ENCODE data around the gene IL17RC.

IL17RC gene

DNA sequence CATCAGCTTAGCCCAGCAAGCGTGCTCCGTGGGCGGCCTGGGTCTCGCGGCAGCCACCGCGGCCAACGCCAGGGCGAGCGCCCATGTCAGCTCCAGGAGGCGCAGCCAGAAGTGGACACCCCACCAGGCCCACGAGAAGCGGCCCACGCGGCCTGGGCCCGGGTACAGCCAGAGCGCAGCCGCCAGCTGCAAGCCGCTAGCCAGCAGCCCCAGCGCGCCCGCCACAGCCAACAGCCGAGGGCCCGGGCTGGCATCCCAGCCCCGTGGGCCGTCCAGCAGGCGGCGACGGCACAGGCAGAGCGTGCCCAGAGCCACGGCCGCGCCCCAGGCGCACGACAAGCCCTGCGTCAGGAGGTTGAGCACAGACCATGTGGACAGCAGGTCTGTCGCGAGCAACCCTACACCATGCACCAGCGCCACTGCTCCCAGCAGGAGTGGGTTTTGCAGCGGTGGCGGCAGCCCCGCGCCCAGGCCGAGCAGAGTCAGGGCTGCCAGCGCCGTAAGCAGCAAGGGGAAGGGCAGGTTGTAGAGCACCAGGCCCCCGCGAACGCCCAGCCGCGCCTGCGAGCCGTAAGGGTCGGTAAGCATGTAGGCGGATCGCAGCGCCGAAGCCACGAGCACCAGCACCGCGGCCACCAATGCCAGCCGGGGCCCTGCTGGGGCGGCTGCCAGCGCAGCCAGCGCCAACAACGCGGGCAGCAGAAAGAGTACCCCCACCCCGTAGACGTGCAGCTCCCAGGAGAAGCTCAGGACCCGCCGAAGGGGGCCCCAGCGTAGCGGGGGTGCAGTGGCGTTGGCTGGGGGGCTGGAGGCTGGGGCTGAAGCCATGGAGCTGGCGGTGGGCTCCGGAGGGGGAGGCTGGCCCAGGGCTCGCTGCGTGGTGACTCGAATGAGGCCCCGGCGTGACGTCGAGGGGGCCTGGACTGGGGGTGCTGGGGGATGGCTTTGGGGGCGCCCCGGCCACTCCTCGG, 30.4 kb downstream of the IL17RC start:
- DNase-seq: no peak

DNA sequence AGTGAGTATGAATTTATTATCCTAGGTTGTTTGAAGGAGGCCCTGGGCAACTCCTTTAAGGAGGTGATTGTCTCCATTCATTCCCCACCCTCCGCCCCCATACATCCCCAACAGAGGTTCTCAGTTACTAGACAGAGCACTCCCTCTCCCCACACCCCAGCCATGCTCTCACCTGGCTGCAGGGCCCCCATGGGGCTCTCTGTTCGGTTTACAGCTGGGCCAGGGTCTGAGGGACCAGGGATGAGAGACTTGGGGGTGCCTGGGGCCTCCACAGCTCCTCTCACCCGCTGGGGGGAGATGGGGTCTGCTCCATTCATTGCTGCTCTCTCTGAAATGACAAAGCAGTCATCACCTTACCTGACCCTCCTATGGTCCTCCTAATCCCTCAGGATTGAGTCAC, 31.7 kb downstream of the IL17RC start:
- no peak for DNase-seq

DNA sequence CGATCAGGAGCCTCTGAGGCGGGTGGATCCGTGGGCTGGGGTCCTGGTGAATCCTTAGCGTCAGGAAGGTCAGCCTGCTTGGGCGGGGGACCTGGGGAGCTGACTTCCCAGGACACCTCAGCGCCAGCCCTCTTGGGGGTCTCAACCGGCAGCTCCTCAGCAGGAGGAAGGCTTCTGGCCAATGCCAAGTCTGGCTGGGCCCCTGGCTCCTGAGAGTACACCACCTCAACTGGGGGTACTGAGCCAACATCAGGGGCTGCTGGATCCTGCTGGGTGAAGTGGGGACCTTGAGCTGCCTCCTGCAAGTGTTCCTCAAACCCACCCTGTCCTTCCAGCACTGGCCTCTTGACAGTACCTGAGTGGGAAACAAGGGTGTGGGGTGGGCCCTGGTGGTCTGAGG, 32.2 kb downstream of the IL17RC start:
- DNase-seq: no peak

DNA sequence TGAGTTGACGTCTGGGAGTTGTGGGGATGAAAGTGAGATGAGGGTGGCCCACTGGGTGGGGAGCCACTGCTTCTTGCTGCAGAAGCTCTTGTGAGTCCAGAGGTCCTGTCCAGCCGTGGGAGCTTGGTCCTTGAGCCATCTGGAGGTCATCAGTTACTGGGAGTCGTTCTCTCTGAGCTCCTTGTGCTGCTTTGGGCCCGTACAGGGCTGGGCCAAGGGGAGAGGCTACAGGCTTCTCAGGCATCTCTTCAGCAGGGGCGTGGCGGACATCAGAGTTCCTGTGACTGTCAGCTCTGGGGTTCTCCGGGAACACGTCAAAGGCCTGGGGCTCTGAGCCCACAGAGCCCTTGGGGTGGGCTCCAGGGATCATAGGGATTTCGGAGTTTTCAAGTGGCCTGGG, 32.7 kb downstream of the IL17RC start:
- no peak for DNase-seq

DNA sequence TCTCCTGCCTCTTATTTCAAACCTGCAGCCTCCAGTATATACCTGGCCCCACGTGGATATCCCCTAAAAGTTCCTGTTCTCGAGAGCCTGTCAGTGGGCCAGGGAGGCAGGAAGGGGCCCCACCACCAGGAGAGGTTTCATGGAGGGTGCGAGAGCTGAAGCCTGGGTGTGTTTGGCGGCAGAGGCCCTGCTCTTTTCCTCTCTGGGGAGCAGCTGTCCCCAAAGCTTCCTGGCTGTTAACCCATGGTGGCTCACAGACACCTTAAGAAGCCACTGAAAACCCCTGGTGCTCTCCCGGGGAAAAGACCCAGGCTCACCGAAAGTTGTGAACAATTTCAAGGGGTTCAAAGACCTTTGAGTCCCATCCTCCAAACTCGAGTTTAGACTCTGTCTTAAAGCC, 34.2 kb downstream of the IL17RC start:
- DNase-seq: no peak

DNA sequence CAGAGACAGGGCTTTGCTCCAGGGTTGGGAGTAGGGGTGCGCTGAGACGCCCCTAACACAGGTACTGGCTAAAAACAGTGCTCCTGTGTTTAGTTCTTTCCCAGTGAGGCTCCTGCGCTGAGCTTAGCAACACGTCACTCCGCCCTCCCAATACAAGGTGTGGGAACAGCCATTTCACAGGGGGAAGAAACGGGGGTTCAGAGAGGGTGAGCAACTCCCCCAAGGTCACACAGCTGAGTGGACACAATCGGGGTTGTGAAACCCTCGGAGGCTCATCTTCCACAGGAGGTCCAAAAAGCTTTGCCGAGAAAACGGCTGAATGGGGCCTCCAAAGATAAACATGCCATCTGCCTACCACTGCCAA, 34.7 kb downstream of the IL17RC start:
- DNase-seq: no peak

DNA sequence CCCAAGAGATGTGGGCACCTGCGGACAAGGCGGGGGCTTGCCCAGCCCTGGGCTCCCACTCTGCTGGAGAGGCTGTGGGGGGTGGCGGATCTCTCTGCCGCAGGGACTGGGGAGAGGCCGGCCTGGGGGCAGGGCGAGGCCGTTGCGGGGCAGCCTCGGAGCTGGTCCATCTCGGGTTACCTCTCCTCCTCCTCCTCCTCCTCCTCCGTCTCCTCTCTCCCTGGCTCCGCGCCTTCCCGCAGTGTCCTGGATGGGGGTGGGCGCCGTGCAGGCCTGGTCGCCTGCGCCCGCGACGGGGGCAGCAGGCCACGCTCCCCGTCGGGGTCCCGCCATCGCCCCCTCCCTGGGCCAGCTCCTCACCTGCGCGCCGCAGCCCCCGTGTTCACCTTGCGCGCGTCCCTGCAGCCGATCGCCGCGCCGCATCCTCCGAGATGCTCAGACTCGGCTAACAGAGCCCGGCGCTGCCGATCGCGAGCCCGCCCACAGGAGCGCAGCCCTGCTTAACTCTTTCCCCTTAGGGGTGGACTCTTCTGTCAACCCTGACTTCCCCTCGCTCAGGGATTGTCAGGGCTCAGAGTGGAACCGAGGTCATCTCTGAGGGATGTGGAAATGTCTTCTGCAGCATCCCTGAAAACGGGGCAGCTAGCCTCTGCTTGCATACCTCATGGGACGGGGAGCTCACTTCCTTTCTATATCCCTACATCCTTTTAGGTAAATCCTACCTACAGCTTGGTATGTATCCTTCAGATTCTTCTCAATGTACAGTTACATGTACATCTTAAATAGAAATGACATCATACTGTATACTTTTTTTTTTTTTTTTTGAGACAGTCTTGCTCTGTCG, 35.3 kb downstream of the IL17RC start, which contains the start of gene PRRT3:
Gene PRRT3 (minus strand): TSS at position 447 of the 844 bp plus-strand sequence. CDS start 2,293 bp downstream, outside the sequence.
- peak; percentile 13 to 56 (median 22) for DNase-seq

DNA sequence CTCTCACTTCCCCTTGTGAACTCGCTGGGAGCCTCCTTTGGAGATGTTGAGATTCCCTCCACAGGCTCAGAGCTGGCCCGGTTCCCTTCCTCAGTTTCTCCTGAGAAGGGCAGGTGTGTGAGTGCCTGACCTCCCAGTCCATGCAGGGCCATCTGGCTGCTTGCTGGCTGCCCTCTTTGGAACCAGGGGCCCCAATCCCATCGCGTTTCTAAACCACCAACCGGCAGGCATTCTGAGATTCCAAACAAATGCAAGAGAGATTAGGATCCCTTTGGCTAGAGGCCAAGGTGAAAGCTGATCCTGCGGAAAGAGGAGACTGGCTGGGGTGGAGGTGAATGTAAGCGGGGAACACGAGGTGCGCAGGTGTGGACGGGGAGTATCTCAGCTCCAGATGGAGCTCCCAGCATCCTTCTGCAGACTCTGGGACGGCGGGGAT, 38.2 kb downstream of the IL17RC start:
- no peak for DNase-seq

DNA sequence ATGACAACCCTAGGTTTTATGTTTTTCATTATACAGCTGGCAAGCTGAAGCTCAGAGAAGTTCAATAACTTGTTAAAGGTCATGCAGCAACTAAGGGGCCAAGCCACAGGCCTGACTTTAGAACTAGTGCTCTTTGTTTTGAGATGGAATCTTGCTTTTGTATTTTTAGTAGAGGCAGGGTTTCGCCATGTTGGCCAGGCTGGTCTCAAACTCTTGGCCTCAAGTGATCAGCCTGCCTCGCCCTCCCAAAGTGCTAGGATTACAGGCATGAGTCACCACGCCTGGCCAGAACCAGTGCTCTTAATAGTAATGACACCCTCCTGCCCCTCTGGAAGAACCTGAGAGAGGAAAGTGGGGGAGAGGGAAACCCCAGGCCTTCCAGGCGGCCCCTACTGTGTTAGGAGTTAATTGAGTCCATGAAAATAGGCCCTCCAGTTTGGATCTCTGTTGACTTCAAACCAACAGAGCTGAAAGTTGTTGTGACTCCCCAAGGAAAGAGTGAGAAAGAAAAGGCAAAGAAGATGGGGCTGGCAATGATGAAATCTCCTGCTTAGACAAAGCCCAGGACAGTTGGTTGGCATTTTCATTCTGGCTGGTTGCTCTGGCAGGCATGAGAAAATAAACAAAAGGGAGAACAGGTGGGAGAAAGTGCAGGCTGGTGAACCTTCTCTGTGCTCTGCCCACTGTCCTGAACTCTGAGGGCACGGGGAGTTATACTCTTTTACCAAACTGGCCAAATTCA, 38.9 kb downstream of the IL17RC start:
- no peak for DNase-seq

DNA sequence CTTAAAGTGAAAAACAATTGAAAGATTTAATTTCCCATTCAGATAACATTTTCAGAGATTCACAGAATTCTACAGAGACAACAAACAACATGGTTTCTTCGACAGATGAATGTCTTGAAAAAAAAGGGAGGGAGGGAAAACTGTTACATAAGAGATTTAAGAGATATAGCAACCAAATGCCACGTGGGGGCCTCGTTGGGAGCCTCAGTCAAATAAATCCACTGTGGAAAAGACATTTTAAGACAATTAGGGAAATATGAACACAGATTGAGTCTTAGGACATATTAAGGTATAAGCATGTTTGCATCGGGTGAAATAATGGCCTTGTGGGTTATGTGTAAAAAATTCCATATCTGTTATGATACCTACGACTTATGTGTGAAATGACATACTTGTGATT, 40.3 kb downstream of the IL17RC start:
- DNase-seq: no peak

DNA sequence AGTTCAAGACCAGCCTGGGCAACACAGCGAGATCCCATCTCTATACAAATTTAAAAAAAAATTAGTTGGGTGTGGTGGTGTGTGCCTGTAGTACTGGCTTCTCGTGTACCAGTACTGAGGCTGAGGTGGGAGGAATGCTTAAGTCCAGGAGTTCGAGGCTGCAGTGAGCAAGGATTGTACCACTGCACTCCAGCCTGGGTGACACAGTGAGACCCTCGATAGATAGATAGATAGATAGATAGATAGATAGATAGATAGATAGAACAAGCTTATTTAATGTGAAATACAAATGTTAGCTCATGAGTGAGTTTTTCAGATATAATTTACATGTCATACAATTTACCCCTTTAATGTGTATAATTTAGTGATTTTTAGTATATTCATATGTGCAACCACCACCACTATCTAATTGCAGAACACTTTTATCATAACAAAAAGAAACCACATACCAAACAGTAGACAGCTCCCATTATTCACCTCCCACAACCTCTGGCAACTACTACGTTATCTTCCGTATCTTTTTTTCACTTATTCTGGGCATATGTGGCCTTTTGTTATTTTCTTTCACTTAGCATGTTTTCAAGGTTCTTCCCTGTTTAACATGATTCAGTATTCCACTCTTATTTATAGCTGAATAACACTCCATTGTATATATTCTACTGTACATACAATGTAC, 48.4 kb downstream of the IL17RC start:
- DNase-seq: no peak

DNA sequence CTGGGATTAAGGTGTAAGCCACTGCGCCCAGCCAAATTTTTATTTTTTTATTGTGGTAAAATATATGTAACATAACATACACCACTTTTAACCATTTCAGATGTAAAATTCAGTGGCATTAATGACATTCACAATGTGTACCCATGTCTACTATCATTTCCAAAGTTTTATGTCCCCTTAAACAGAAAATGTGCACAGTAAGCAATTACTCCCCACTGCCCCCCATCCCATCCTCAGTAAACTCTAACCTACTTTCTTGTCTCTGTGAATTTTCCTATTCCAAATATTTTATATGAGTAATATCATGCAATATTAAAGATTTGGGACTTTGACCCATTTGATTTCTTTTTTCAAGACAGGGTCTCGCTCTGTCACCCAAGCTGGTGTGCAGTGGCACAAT, 49.9 kb downstream of the IL17RC start:
- no peak for DNase-seq

DNA sequence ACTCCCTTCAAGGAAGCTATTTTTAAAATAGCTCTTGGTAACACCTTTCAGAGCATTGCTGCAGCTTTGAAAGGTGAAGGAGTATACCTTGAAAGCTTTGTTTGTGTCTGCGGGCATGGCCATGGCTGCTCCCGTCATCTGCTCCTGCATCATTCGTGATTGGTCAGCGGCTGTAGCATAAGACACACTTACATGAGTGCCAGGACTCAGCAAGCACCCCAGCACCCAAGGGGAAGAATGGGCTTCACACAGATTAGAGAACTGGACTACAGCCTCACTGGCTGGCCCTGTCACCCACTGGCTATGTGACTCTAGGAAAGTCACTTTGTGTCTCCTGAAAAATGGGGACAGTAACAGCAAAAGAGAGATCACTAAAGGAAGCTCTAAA, 52.7 kb downstream of the IL17RC start:
- no peak for DNase-seq

DNA sequence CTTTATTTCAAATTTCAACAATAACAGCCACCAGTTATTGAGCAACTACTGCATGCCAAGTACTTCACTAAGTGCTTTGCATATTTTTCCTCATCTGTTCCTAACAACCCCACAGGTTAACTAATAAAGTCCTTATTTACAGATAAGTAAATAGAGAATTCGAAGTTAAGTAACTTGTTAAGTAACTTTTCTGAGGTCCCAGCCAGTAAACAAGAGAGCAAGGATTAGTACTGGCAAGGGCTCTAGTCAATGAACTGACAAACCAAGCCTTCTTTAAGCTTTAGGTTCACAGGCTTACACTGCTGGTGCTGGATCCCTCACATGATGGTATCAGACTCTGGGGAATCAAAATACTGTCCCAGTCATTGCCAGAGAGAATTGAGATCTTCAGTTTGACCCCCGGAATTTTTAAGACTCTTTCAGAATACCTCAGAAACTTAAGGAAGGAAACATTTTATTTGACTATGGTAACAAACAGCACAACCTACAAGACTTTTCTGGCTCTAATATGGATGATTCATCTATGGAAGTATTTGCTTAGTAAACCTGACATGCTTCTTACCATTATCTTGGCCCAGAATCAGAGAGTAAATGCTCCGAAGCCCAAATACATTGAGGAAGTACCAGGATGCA, 53.2 kb downstream of the IL17RC start:
- DNase-seq: no peak

DNA sequence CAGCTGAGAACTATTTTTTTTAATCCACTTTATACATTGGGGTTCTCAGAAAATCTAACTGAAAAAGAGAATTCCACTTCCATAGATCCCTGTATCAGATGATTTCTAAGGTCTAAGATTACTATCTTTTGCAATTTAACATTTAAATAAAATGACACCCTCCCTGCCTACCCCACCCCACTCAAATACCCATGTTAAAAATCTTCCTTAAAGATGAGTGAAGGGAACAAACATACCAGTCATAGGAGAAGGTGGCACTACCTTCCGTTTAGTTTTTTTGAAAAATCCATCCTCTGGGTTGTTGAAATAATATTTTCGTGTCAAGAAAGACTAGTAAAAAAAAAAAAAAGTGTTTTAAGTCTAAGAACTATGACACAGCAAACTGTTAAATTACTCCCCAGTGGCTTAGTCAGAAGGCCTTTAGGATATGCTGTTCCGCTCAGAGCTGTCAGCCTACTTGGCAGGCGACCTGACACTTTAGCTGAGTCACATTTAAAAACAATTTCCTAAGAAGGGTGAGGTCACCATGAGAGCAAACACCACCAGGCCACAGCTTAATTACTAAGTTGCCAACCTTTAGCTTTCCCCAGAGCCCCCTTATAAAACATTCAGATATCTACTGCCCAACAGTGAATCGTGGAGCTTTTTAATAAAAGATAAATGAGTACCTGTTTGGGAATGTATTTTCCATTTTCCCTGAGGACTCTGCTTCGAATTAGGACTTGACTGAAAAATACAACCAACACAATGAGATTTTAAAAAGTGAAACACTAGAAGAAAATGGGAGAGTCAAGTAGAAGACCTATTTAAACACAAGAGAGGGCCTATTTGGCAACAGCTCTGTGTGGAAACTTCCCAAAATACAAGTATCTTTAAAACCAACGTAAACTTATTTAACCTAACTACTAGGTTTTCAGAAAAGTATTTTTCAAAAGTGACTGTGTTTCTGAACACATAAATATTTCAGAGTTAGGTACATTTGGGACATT, 60.1 kb downstream of the IL17RC start:
- DNase-seq: no peak

DNA sequence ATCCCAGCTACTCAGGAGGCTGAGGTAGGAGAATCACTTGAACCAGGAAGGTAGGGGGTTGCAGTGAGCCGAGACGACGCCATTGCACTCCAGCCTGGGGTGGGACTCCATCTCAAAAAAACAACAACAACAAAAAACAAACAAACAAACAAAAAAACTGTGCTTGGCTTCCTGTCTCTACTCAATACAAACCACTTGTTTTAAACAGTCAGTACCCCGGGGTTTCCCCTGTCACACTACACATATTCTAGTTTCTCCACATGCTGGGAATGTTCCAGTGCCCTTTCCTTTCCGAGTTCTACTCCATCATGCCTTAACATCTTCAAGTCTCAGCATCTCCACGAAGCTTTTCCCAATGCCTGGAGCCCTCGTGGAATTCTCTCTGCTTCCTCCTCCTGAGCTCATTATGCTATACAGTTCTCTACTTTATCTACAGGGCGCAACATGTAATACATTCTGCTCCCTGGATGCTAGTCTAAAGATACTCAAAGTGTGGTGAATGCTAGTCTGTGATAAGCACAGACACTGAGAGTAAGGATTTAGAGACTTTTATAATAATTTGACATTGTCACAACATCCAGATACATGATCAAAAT, 61.9 kb downstream of the IL17RC start:
- DNase-seq: no peak

DNA sequence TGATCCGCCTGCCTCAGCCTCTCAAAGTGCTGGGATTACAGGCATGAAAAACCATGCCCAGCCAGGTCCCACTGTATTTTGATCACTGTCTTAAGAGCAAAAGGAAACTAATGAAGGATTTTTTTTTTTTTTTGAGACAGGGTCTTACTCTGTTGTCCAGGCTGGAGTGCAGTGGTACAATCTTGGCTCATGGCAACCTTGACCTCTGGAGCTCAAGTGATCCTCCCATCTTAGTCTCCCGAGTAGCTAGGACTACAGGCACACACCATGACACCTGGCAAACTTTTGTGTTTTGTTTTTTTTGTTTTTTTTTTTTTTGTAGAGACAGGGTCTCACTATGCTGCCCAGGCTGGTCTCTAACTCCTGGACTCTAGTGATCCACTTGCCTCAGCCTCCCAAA, 63.4 kb downstream of the IL17RC start:
- no peak for DNase-seq
